Stomach smooth muscle (tissue), 2 donors: ENCODE data around the gene ARMC5.
"Not testable (repeated sequence)": the region's sequence is repeated elsewhere in the genome, so short reads cannot be mapped to it uniquely, and the experiment has no call there.

Experiments used
- H3K27ac ChIP-seq: one replicate; pipeline ENCODE4 v1.7.0; 2013; ENCODE audit warnings: mild to moderate bottlenecking, low read length, inconsistent platforms
- H3K27me3 ChIP-seq, 2 donors: one replicate each; pipeline ENCODE4 v1.7.0; 2013; ENCODE audit warnings: low read length in 2 of 2; ENCODE audit not compliant: insufficient read depth in 2 of 2, control insufficient read depth in 1 of 2
- H3K36me3 ChIP-seq, 2 donors: one replicate each; pipeline ENCODE4 v1.7.0; 2013; ENCODE audit warnings: low read length in 2 of 2; ENCODE audit not compliant: control insufficient read depth in 2 of 2, insufficient read depth in 2 of 2
- H3K4me1 ChIP-seq: one replicate; pipeline ENCODE4 v1.7.0; 2013; ENCODE audit warnings: low read length; ENCODE audit not compliant: control insufficient read depth, insufficient read depth
- H3K4me3 ChIP-seq, 2 donors: one replicate each; pipeline ENCODE4 v1.7.0; 2013; ENCODE audit warnings: low read length in 2 of 2
- H3K9ac ChIP-seq, 2 donors: one replicate each; pipeline ENCODE4 v1.7.0; 2013; ENCODE audit warnings: low read length in 2 of 2, mild to moderate bottlenecking in 1 of 2
- H3K9me3 ChIP-seq, 2 donors: one replicate each; pipeline ENCODE4 v1.7.0; 2013; ENCODE audit warnings: low read length in 2 of 2; ENCODE audit not compliant: control insufficient read depth in 2 of 2
- donor health status: healthy.
- donor health status: Pancreatic carcinoma.

The ARMC5 gene

GRCh38 chr16:31458844-31459686, at the start of gene ARMC5:
TSS of gene ARMC5 (plus strand) at chr16:31459501. CDS start at chr16:31459525, 24 bp downstream.
- Histone ChIP-seq H3K9me3 (no peaks in the 10 kb centered on the region), H3K27me3 (no peaks in the 10 kb centered on the region), H3K9ac (peak within 1 kb of the TSS; percentile 84 to 98), H3K27ac (peak within 1 kb of the TSS; percentile 96), H3K36me3 (peaks cover 8 to 13% of the 10 kb centered on the region in 2 donors), H3K4me1 (peaks cover 42% of the 10 kb centered on the region), H3K4me3 (peak within 1 kb of the TSS; percentile 85 to 95)

DNA sequence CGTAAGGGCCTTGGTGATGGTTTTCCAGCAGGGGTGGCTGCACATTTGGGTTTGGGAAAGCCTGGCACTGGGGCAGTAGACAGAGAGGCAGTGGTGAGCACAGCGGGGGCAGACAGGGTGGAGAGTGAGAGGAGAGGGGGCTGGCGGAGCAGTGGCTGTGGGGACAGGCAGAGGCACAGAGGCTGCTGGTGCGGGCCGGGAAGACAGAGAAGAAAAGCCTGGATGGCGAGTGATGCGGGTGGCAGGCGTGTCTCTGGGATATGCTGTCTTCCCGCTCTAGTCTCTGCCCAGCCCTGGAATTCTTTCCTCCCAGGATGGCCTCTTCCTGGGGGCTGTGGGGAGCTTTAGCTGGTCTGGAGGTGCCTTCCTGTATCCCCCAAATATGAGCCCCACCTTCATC, 49.2 kb upstream of the ARMC5 start:
- H3K36me3 ChIP-seq = no peaks in the 10 kb centered on the region
- no peaks in the 10 kb centered on the region for H3K9me3 ChIP-seq
- peaks cover 2% of the 10 kb centered on the region for H3K4me1 ChIP-seq
- H3K4me3 ChIP-seq = no peak overlapping the region
- no peak overlapping the region for H3K9ac ChIP-seq
- H3K27me3 ChIP-seq = peaks cover 0 to 6% of the 10 kb centered on the region in 2 donors
- H3K27ac ChIP-seq = no peak overlapping the region

DNA sequence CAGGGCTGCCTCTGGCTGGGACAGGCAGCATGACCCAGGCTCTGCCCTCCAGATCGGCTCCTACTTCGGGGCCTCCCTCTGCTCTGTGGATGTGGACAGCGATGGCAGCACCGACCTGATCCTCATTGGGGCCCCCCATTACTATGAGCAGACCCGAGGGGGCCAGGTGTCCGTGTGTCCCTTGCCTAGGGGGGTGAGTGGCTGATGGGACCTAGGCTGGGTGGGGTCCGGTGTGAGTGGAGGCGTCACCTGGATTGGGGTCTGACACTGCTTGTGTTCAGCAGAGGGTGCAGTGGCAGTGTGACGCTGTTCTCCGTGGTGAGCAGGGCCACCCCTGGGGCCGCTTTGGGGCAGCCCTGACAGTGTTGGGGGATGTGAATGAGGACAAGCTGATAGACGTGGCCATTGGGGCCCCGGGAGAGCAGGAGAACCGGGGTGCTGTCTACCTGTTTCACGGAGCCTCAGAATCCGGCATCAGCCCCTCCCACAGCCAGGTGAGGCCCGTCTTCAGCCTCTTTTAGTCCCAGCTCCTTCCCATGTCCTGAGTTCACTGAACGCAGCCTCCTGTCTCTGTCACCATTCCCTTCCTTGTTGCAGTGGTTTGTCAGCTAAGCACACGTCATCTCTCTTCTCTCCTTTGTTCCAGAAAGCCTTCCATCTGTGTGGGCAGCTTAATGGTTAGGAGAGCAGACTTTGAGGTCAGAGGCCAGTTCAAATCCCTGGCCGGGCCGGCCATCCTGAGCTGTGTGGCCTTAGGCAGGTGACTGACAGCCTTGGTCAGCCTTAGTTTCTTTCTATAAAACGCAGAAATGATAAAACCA, 48.1 kb upstream of the ARMC5 start:
- H3K27ac ChIP-seq = no peak overlapping the region
- H3K9me3 ChIP-seq = no peaks in the 10 kb centered on the region
- H3K36me3 ChIP-seq = no peaks in the 10 kb centered on the region
- H3K4me3 ChIP-seq = no peak overlapping the region
- H3K4me1 ChIP-seq = peaks cover 2% of the 10 kb centered on the region
- peaks cover 0 to 8% of the 10 kb centered on the region in 2 donors for H3K27me3 ChIP-seq
- H3K9ac ChIP-seq = no peak overlapping the region

- peaks cover 0 to 8% of the 10 kb centered on the region in 2 donors for H3K27me3 ChIP-seq
- no peak overlapping the region for H3K9ac ChIP-seq
- H3K4me1 ChIP-seq = peaks cover 2% of the 10 kb centered on the region
- H3K27ac ChIP-seq = no peak overlapping the region
- H3K9me3 ChIP-seq = no peaks in the 10 kb centered on the region
- no peak overlapping the region for H3K4me3 ChIP-seq
- no peaks in the 10 kb centered on the region for H3K36me3 ChIP-seq
These were observed 46.6 kb upstream of the ARMC5 start for GRCh38 chr16:31412750-31413149.

DNA sequence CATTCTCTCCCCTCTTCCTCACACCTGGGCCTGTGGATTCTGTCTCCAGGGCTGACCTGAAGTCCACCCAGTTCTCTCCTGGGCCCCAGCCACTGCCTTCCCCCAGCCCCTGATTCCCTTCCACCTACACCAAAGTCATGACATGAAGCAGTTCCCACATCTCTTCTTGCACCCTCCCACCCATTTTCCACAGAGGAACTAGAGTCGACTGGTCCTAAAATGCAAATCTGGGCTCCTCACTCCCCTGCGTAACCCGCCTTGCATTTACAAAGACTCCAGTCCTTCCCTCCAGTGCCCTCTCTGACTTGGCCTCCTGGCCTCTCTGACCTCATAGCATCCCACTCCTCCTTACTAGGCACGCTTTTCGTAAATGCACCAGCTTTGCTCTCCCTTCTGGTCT, 45.9 kb upstream of the ARMC5 start:
- peaks cover 4 to 13% of the 10 kb centered on the region in 2 donors for H3K27me3 ChIP-seq
- H3K4me3 ChIP-seq = no peak overlapping the region
- H3K9ac ChIP-seq = no peak overlapping the region
- no peak overlapping the region for H3K27ac ChIP-seq
- peaks cover 0 to 4% of the 10 kb centered on the region in 2 donors for H3K9me3 ChIP-seq
- peaks cover 2% of the 10 kb centered on the region for H3K4me1 ChIP-seq
- no peaks in the 10 kb centered on the region for H3K36me3 ChIP-seq

DNA sequence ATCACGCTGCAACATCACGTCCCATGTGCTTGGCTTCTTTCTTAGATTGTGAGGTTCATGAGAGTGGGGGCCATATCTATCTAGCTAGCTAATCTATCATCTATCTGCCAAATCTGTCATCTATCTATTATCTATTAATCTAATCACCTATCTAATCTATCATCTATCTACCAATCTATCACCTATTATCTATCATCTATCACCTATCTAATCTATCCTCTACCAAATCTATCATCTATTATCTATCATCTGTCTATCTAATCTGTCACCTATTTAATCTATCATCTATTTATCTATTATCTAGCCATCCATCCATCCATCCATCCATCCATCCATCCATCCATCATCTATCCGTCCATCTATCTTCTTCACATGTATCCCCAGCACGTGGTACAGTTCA, 45.4 kb upstream of the ARMC5 start:
- Histone ChIP-seq H3K36me3 (no peaks in the 10 kb centered on the region), H3K9me3 (peaks cover 0 to 4% of the 10 kb centered on the region in 2 donors), H3K4me3 (no peak overlapping the region), H3K27ac (no peak overlapping the region), H3K27me3 (peaks cover 6 to 13% of the 10 kb centered on the region in 2 donors), H3K9ac (no peak overlapping the region), H3K4me1 (peaks cover 2% of the 10 kb centered on the region)

DNA sequence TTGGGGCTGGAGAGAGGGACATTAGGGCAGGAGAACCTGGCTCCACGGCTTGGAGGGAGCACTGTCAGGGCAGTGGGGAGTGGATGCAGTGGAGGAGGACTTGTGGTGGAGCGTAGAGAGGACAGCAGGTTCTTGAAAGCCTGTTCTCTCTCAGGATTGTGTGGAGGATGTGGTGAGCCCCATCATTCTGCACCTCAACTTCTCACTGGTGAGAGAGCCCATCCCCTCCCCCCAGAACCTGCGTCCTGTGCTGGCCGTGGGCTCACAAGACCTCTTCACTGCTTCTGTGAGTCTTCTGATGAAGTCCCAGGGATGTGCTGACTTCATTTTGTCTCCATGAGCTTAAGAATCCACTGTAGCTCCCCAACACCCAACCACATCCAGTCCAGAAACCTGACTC, 44.6 kb upstream of the ARMC5 start:
- Histone ChIP-seq H3K4me3 (no peak overlapping the region), H3K27ac (no peak overlapping the region), H3K9me3 (peaks cover 0 to 4% of the 10 kb centered on the region in 2 donors), H3K36me3 (no peaks in the 10 kb centered on the region), H3K27me3 (peaks cover 6 to 11% of the 10 kb centered on the region in 2 donors), H3K9ac (no peak overlapping the region), H3K4me1 (peaks cover 2% of the 10 kb centered on the region)

GRCh38 chr16:31416371-31416770, 42.9 kb upstream of the ARMC5 start:
- no peak overlapping the region for H3K27ac ChIP-seq
- H3K9ac ChIP-seq = no peak overlapping the region
- H3K36me3 ChIP-seq = no peaks in the 10 kb centered on the region
- H3K4me1 ChIP-seq = peaks cover 2% of the 10 kb centered on the region
- no peak overlapping the region for H3K4me3 ChIP-seq
- peaks cover 0 to 4% of the 10 kb centered on the region in 2 donors for H3K9me3 ChIP-seq
- H3K27me3 ChIP-seq = peaks cover 6 to 11% of the 10 kb centered on the region in 2 donors

GRCh38 chr16:31417036-31417435, 42.3 kb upstream of the ARMC5 start:
- H3K4me1 ChIP-seq, H3K9me3 ChIP-seq, H3K4me3 ChIP-seq, H3K9ac ChIP-seq, H3K27ac ChIP-seq, H3K36me3 ChIP-seq: not testable (repeated sequence)
- peaks cover 6 to 14% of the 10 kb centered on the region in 2 donors for H3K27me3 ChIP-seq

DNA sequence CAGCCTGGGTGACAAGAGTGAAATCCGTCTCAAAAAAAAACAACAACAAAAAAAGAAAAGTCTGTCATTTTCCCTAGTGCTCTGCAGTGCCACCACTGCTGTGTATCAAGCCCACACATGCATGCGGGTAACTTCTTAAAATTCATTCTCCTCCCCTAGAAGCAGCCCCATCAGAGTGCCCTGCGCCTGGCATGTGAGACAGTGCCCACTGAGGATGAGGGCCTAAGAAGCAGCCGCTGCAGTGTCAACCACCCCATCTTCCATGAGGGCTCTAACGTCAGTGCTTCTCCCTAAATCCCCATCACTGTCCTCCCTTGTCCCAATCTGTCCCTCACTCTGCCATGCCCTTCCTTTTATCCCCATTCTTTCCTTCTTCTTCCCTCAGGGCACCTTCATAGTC, 41.4 kb upstream of the ARMC5 start:
- no peaks in the 10 kb centered on the region for H3K36me3 ChIP-seq
- peaks cover 0 to 4% of the 10 kb centered on the region in 2 donors for H3K9me3 ChIP-seq
- H3K4me3 ChIP-seq = no peak overlapping the region
- H3K27me3 ChIP-seq = peaks cover 6 to 19% of the 10 kb centered on the region in 2 donors
- no peak overlapping the region for H3K9ac ChIP-seq
- no peak overlapping the region for H3K27ac ChIP-seq
- no peaks in the 10 kb centered on the region for H3K4me1 ChIP-seq
